ENCODE measurements around the gene TAPBP.

GRCh38 chr6:33292996-33293682 lies 20.7 kb downstream of the TAPBP start:
- TF ChIP-seq CTCF (IDR thresholded peaks at IDR 0.05 in 8 of 11, conservative IDR thresholded peaks at IDR 0.05 in 3 of 11): no peak
- peak in 2 of 3 donors; percentile 37 to 56 for TF ChIP-seq POLR2AphosphoS5 (IDR thresholded peaks at IDR 0.05)
- no peak for TF ChIP-seq POLR2A (IDR thresholded peaks at IDR 0.05)

Measured in spleen (tissue), 7 donors.